Measurements from ENCODE around the gene CARS2. TPM values are rescaled to one million over a fixed set of nuclear protein-coding genes. Genes with fewer than 3 reads are reported as not detected.

CARS2 gene
- total and polyA plus RNA-seq, 2 of the 8 experiments (the other 6 are each of a cell fraction or from before 2014, with no cell fraction given), result 47.7 to 55.9 TPM

GRCh38 chr13:110700186-110700585 lies 5.7 kb downstream of the CARS2 start (continued):
- TF ChIP-seq KDM5A (IDR thresholded peaks at IDR 0.05; ENCODE audit: low read length) (no peak), YY1 (IDR thresholded peaks at IDR 0.05; ENCODE audit: low read depth, low read length) (no peak)

Data from H1 (cell line).